ENCODE measurements around the gene TRAF3. TPM values are rescaled to one million over a fixed set of nuclear protein-coding genes. Genes with fewer than 3 reads are reported as not detected.

TRAF3 gene
- total and polyA plus RNA-seq, 2 donors, result 8.8 to 12.4 TPM

DNA sequence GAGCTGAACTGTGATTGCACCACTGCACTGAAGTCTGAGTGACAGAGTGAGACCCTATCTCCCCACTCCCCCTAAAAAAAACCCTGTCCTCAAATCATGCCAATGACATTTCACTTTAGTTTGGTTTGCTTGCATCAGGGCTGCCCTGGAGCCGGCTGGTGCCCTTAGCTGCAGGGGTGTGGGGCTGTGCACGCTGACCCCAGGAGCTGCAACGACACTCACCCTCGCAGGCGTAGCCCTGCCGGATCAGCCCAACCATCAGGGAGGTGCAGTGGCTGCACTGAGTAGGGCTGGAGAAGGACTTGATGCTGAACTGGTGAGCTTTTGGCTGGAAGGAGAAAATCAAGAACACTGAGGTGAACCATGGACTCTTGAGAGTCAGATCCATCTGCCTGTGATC is 175.0 kb downstream of the TRAF3 start:
- peaks cover 13% of the 10 kb centered on the region for H3K36me3 ChIP-seq (ENCODE audit: insufficient read depth)
- WGBS, result 92% methylated on average over 6 of the region's 6 CpGs
- no peak for DNase-seq (ENCODE audit: extremely low spot score)

DNA sequence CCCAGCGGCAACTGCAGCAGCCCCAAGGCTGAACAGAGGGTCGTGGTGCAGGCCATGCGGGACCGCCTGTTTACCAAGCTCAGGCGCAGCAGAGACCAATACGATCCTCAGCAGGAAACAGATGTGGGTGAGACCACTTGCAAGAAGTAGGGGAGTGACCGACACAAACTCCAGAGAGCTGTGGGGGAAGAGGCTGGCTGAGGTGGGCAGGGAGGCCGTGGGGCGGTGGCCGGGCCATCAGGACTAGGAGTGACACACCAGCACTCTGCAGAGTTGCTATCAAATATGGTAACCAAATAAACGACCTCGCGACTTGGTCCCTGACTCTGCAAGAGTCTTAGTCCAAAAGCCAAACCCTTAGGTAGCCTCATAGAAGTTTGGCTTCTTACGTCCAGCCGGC is 175.9 kb downstream of the TRAF3 start:
- Histone ChIP-seq H3K36me3 (ENCODE audit: insufficient read depth) (peaks cover 11% of the 10 kb centered on the region), H3K27ac (ENCODE audit: low read depth) (no peak overlapping the region), H3K4me1 (ENCODE audit: insufficient read depth) (no peaks in the 10 kb centered on the region), H3K4me3 (ENCODE audit: low read depth, low read length) (no peak overlapping the region)
- DNase-seq (ENCODE audit: extremely low spot score), result no peak
- 89% methylated on average over 15 of the region's 15 CpGs for WGBS

More for the DNA sequence above, 175.0 kb downstream of the TRAF3 start:
- H3K4me3 ChIP-seq (ENCODE audit: low read depth, low read length), result no peak overlapping the region
- no peaks in the 10 kb centered on the region for H3K4me1 ChIP-seq (ENCODE audit: insufficient read depth)
- H3K27ac ChIP-seq (ENCODE audit: low read depth), result no peak overlapping the region

DNA sequence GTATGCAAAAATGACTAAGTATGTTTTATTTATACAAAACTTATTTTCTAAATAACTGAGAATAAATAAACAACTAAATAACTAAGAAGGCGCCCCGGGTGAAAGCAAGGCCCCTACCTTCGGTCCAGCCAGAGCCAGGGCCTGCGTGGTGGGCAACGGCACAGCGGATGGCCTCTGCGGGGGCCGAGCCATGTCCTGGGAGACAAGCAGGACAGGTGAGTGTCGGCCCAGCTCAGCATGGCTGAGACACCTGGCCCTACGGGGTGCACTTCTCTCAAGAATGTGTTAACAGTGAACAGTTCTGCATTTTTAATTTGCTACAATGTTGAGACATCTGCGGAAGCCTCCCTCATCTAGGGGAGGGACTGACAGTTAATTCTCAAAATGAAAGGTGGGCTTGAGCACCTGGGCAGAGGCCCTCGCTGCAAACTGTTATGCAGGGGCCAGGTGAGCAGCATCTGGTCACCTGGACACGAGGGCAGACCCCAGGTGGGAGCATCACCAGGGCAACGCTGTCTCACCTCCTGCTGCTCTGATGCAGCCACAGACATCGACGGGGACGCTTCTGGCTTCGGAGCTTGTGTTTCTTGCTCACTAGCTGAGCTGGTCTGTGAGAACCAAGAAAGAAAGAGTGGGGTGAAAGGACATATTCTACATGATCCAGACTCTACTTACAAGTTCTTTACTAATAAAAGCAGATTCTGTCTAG is 177.0 kb downstream of the TRAF3 start:
- H3K4me3 ChIP-seq (ENCODE audit: low read depth, low read length), result no peak overlapping the region
- H3K36me3 ChIP-seq (ENCODE audit: insufficient read depth), result peaks cover 12% of the 10 kb centered on the region
- no peak for DNase-seq (ENCODE audit: extremely low spot score)
- 92% methylated on average over 18 of the region's 18 CpGs for WGBS
- H3K27ac ChIP-seq (ENCODE audit: low read depth), result no peak overlapping the region
- no peaks in the 10 kb centered on the region for H3K4me1 ChIP-seq (ENCODE audit: insufficient read depth)

- no peak overlapping the region for H3K4me3 ChIP-seq (ENCODE audit: low read depth, low read length)
- no peak for DNase-seq (ENCODE audit: extremely low spot score)
- no peaks in the 10 kb centered on the region for H3K4me1 ChIP-seq (ENCODE audit: insufficient read depth)
- H3K27ac ChIP-seq (ENCODE audit: low read depth), result no peak overlapping the region
- WGBS, result 70% methylated on average over 8 of the region's 8 CpGs
- H3K36me3 ChIP-seq (ENCODE audit: insufficient read depth), result peaks cover 13% of the 10 kb centered on the region
Measured at GRCh38 chr14:102955636-102956408, 178.6 kb downstream of the TRAF3 start.

GRCh38 chr14:102957222-102957621 is 180.0 kb downstream of the TRAF3 start:
- Histone ChIP-seq H3K4me3 (ENCODE audit: low read depth, low read length) (no peak overlapping the region), H3K4me1 (ENCODE audit: insufficient read depth) (no peaks in the 10 kb centered on the region), H3K27ac (ENCODE audit: low read depth) (no peak overlapping the region), H3K36me3 (ENCODE audit: insufficient read depth) (peaks cover 9% of the 10 kb centered on the region)
- no peak for DNase-seq (ENCODE audit: extremely low spot score)
- 91% methylated on average over 10 of the region's 10 CpGs for WGBS

- H3K36me3 ChIP-seq (ENCODE audit: insufficient read depth), result peaks cover 11% of the 10 kb centered on the region
Measured at GRCh38 chr14:102958461-102958860, 181.2 kb downstream of the TRAF3 start.

More at GRCh38 chr14:102958461-102958860, 181.2 kb downstream of the TRAF3 start:
- no peak for DNase-seq (ENCODE audit: extremely low spot score)
- WGBS, result 94% methylated on average over 10 of the region's 10 CpGs
- Histone ChIP-seq H3K4me3 (ENCODE audit: low read depth, low read length) (no peak overlapping the region), H3K27ac (ENCODE audit: low read depth) (no peak overlapping the region), H3K4me1 (ENCODE audit: insufficient read depth) (no peaks in the 10 kb centered on the region)

Small RNA genes within 50 kb of the gene (small RNA-seq; reads per million reads assigned to genes)
- not detected for gene RNU6-1316P

Other genes starting within 250 kb of the TRAF3 start
- gene RCOR1, start 184.8 kb upstream of the TRAF3 start, total RNA-seq, result 32.8 TPM
- 12.6 TPM for gene RCOR1, start 184.8 kb upstream of the TRAF3 start, polyA plus RNA-seq
- gene AMN, start 145.2 kb downstream of the TRAF3 start, total RNA-seq, result 0.21 TPM
- 1.0 TPM for gene AMN, start 145.2 kb downstream of the TRAF3 start, polyA plus RNA-seq

Measured in urinary bladder (tissue), 4 donors.